Bronchial epithelial cell (primary cell): ENCODE data around the gene PDIK1L. TPM values are rescaled to one million over a fixed set of nuclear protein-coding genes. Genes with fewer than 3 reads are reported as not detected.
A peak's percentile ranks its signal among the peaks of the same experiment; 100 is the strongest.

Experiments used
- DNase-seq: peaks from one replicate; pipeline ENCODE4 v3.0.0-alpha.2; 2010; ENCODE audit warnings: low read depth
- FAIRE-seq: peaks from 2 replicates; lab custom pipeline; 2011; peaks lifted over from hg19 to GRCh38; lab: Jason Lieb, UNC
- H3K27me3 ChIP-seq: 2 replicates; pipeline ENCODE4 v1.5.1; 2011; ENCODE audit warnings: low read length; ENCODE audit not compliant: control insufficient read depth, insufficient read depth
- H3K36me3 ChIP-seq: 2 replicates; pipeline ENCODE4 v1.5.1; 2011; ENCODE audit warnings: low read length; ENCODE audit not compliant: control insufficient read depth, insufficient read depth
- H3K4me3 ChIP-seq: 2 replicates; pipeline ENCODE4 v1.5.1; 2011; ENCODE audit warnings: mild to moderate bottlenecking, low read depth, low read length, control low read depth
- CTCF ChIP-seq: IDR thresholded peaks from 2 replicates; pipeline ENCODE4 v1.5.1; 2011; ENCODE audit warnings: mild to moderate bottlenecking, moderate library complexity, low read length, control low read depth, inconsistent platforms; ENCODE audit not compliant: insufficient read depth, severe bottlenecking
- total RNA-seq: library from RNA; depleted of rRNA; stranded (reverse); fragments of >200 nt; gene quantifications from 2 replicates; pipeline ENCODE4 v1.2.1, GENCODE V29; 2014

Gene PDIK1L
- total RNA-seq, 1 donor from 2014 or later: 8.7 TPM

GRCh38 chr1:26168410-26169197 lies 57.0 kb downstream of the PDIK1L start, which contains the start of gene C1orf232:
Gene C1orf232, minus strand, starts transcription at chr1:26168963. Its CDS starts 464 bp downstream, at chr1:26168499.
- DNase-seq (no peak), FAIRE-seq (no peak)
- Histone ChIP-seq H3K27me3 (peaks cover 4% of the 10 kb centered on the region), H3K4me3 (peak within 1 kb of the TSS; percentile 78), H3K36me3 (peaks cover 9% of the 10 kb centered on the region)
- no peak for TF ChIP-seq CTCF

GRCh38 chr1:26169198-26169554 lies 57.6 kb downstream of the PDIK1L start:
- FAIRE-seq (no peak), DNase-seq (no peak)
- H3K4me3 ChIP-seq: no peak overlapping the region
- peaks cover 9% of the 10 kb centered on the region for H3K36me3 ChIP-seq
- peaks cover 4% of the 10 kb centered on the region for H3K27me3 ChIP-seq
- no peak for TF ChIP-seq CTCF

- DNase-seq (peak; percentile 72), FAIRE-seq (no peak)
- peaks cover 9% of the 10 kb centered on the region for H3K36me3 ChIP-seq
- TF ChIP-seq CTCF: peak; percentile 97
- H3K27me3 ChIP-seq: peaks cover 2% of the 10 kb centered on the region
- H3K4me3 ChIP-seq: peak within 1 kb of the TSS; percentile 78
Observed at GRCh38 chr1:26169669-26170471, 58.2 kb downstream of the PDIK1L start, which contains the start of gene ZNF593. Gene ZNF593, plus strand, starts transcription at chr1:26169908. Its CDS starts 76 bp downstream, at chr1:26169984.

DNA sequence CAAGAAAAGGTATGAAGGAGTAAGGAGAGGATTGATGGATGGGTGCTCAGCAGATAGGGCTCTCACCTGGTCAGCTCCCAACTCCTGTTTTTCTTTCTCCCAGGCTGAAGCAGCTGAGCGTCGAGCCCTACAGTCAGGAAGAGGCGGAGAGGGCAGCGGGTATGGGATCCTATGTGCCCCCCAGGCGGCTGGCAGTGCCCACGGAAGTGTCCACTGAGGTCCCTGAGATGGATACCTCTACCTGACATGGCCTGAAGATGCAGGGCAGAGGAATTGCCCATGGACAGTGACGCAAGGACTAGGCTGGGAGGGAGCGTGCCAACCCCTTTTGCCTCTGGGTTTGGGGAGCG lies 58.8 kb downstream of the PDIK1L start:
- DNase-seq (no peak), FAIRE-seq (no peak)
- H3K36me3 ChIP-seq: peaks cover 9% of the 10 kb centered on the region
- no peak for TF ChIP-seq CTCF
- H3K4me3 ChIP-seq: peak overlapping the region; percentile 78
- no peaks in the 10 kb centered on the region for H3K27me3 ChIP-seq

- H3K36me3 ChIP-seq: peaks cover 9% of the 10 kb centered on the region
- no peak for TF ChIP-seq CTCF
- FAIRE-seq (no peak), DNase-seq (no peak)
- peak within 1 kb of the TSS; percentile 78 for H3K4me3 ChIP-seq
- H3K27me3 ChIP-seq: no peaks in the 10 kb centered on the region
Observed at GRCh38 chr1:26171084-26172072, 59.8 kb downstream of the PDIK1L start, which contains the start of gene ZNF593OS. Gene ZNF593OS, minus strand, starts transcription at chr1:26171832. Its CDS starts 171 bp downstream, at chr1:26171661.
